GM12878 (cell line): ENCODE data around the gene DNAJC4. TPM values are rescaled to one million over a fixed set of nuclear protein-coding genes. Genes with fewer than 3 reads are reported as not detected.

Experiments used
- ATAC-seq: fragments of 200-7000 bp; cut with Tn5 transposase; 3 replicates; pipeline ENCODE4 v1.9.1; 2020; ENCODE audit warnings: mild to moderate bottlenecking, moderate library complexity
- BruUV-seq: library from RNA; stranded (reverse); fragments of 400-500 nt; replicated peaks from 2 replicates; lab custom pipeline; 2021; lab: Mats Ljungman, UMichigan
- CTCF ChIA-PET: fragments of 300-600 bp; sonication (Branson Sonifier 250); formaldehyde crosslinking; extraction: SDS; loops from one replicate; lab custom pipeline; 2021; ENCODE audit warnings: inconsistent platforms; lab: Yijun Ruan, JAX
- POLR2A ChIA-PET: fragments of 350-600 bp; formaldehyde crosslinking; extraction: SDS; loops from one replicate; lab custom pipeline; 2021; ENCODE audit warnings: inconsistent platforms; lab: Charles Lee
- RAD21 ChIA-PET: fragments of 300-600 bp; sonication (Branson Sonifier 250); formaldehyde crosslinking; loops from one replicate; lab custom pipeline; 2023; ENCODE audit warnings: antibody characterized with exemption; ENCODE audit not compliant: unreplicated experiment; lab: Charles Lee
- SMC1A ChIA-PET: fragments of 300-600 bp; sonication (Branson Sonifier 250); formaldehyde crosslinking; loops from one replicate; lab custom pipeline; 2023; ENCODE audit not compliant: unreplicated experiment, uncharacterized antibody; lab: Charles Lee
- DNase-seq: peaks from one replicate; pipeline ENCODE4 v3.0.0-alpha.2; 2011; ENCODE audit warnings: low read depth, low spot score
- FAIRE-seq: peaks from 3 replicates; lab custom pipeline; 2011; peaks lifted over from hg19 to GRCh38; lab: Jason Lieb, UNC
- H2AFZ ChIP-seq: 2 replicates; pipeline ENCODE4 v1.6.0; 2011; ENCODE audit warnings: low read depth, low read length, control low read depth; ENCODE audit not compliant: control insufficient read depth
- H3K27ac ChIP-seq: 2 replicates; pipeline ENCODE4 v1.5.1; 2011; ENCODE audit warnings: control low read depth; ENCODE audit not compliant: control insufficient read depth, insufficient read depth
- H3K27me3 ChIP-seq, 2 experiments: replicated peaks in 1 of 2; 2 replicates each; pipeline versions ENCODE4 v1.6.0 to v1.6.1; 2011; ENCODE audit warnings: low read length in 1 of 2; ENCODE audit not compliant: control insufficient read depth in 2 of 2, insufficient read depth in 2 of 2
- H3K36me3 ChIP-seq, 2 experiments: 2 replicates each; pipeline ENCODE4 v1.5.1; 2011; ENCODE audit warnings: low read length in 1 of 2; ENCODE audit not compliant: control insufficient read depth in 2 of 2, insufficient read depth in 2 of 2
- H3K4me1 ChIP-seq: 2 replicates; pipeline ENCODE4 v1.6.1; 2011; ENCODE audit warnings: mild to moderate bottlenecking, low read length, moderate library complexity, mixed read lengths; ENCODE audit not compliant: control insufficient read depth, insufficient read depth
- H3K4me2 ChIP-seq: 2 replicates; pipeline ENCODE4 v1.6.0; 2011; ENCODE audit warnings: control low read depth; ENCODE audit not compliant: control insufficient read depth, insufficient read depth
- H3K4me3 ChIP-seq: fragments of 200-600 bp; sonication (generic); 2 replicates; pipeline ENCODE4 v1.5.1; 2016
- H3K79me2 ChIP-seq: 2 replicates; pipeline ENCODE4 v1.6.0; 2011; ENCODE audit warnings: low read length; ENCODE audit not compliant: control insufficient read depth, insufficient read depth
- H3K9ac ChIP-seq: 2 replicates; pipeline ENCODE4 v1.8.0; 2011; ENCODE audit warnings: low read length, control low read depth, mixed read lengths; ENCODE audit not compliant: control insufficient read depth, insufficient read depth
- H3K9me3 ChIP-seq: replicated peaks from 3 replicates; pipeline ENCODE4 v1.5.1; 2011; ENCODE audit warnings: mild to moderate bottlenecking, low read length; ENCODE audit not compliant: control insufficient read depth, insufficient read depth
- H4K20me1 ChIP-seq: 2 replicates; pipeline ENCODE4 v1.6.0; 2011; ENCODE audit not compliant: control insufficient read depth, insufficient read depth
- GATAD2B ChIP-seq: fragments of 450-650 bp; conservative IDR thresholded peaks from 2 replicates; pipeline ENCODE4 v1.6.1; 2017; ENCODE audit warnings: low read depth, mild to moderate bottlenecking, moderate library complexity
- HCFC1 ChIP-seq: fragments of 150-350 bp; IDR thresholded peaks from 2 replicates; pipeline ENCODE4 v1.6.1; 2014; ENCODE audit warnings: low read length
- IKZF1 ChIP-seq: fragments of 450-650 bp; conservative IDR thresholded peaks from 2 replicates; pipeline ENCODE4 v1.6.1; 2017; ENCODE audit warnings: antibody characterized with exemption, mild to moderate bottlenecking
- KAT2A ChIP-seq: conservative IDR thresholded peaks from 2 replicates; pipeline ENCODE4 v1.6.1; 2011; ENCODE audit warnings: low read depth, low read length; ENCODE audit not compliant: control insufficient read depth
- MEF2B ChIP-seq: fragments of 450-650 bp; IDR thresholded peaks from 2 replicates; pipeline ENCODE4 v1.6.1; 2018; ENCODE audit warnings: mild to moderate bottlenecking, moderate library complexity; ENCODE audit not compliant: partially characterized antibody, poor library complexity, severe bottlenecking
- NBN ChIP-seq: fragments of 450-650 bp; IDR thresholded peaks from 2 replicates; pipeline ENCODE4 v1.6.1; 2016
- SIN3A ChIP-seq: IDR thresholded peaks from 2 replicates; pipeline ENCODE4 v1.6.1; 2012; ENCODE audit warnings: low read depth, low read length, improper control_type of control experiment
- SMAD1 ChIP-seq: fragments of 450-650 bp; IDR thresholded peaks from 2 replicates; pipeline ENCODE4 v1.6.1; 2018; ENCODE audit warnings: mild to moderate bottlenecking, low read depth; ENCODE audit not compliant: partially characterized antibody
- SMAD5 ChIP-seq: IDR thresholded peaks from 2 replicates; pipeline ENCODE4 v1.6.1; 2016; ENCODE audit warnings: antibody characterized with exemption, low read depth
- SMC3 ChIP-seq: IDR thresholded peaks from 2 replicates; pipeline ENCODE4 v1.6.1; 2011; ENCODE audit warnings: low read length, improper control_type of control experiment, borderline replicate concordance
- TCF7 ChIP-seq: IDR thresholded peaks from 2 replicates; pipeline ENCODE4 v1.6.1; 2014; ENCODE audit warnings: antibody characterized with exemption, borderline replicate concordance
- USF1 ChIP-seq: IDR thresholded peaks from 2 replicates; pipeline ENCODE4 v1.6.1; 2011; ENCODE audit warnings: borderline replicate concordance, low read depth, mild to moderate bottlenecking, moderate library complexity, mixed read lengths, low read length; ENCODE audit not compliant: insufficient read depth; ENCODE audit errors: extremely low read length
- ZNF217 ChIP-seq: fragments of 450-650 bp; IDR thresholded peaks from 2 replicates; pipeline ENCODE4 v1.6.1; 2017; ENCODE audit warnings: antibody characterized with exemption, mild to moderate bottlenecking
- ZNF384 ChIP-seq: IDR thresholded peaks from 2 replicates; pipeline ENCODE4 v1.6.1; 2012; ENCODE audit warnings: low read depth, mild to moderate bottlenecking, low read length, improper control_type of control experiment, borderline replicate concordance
- ZNF622 ChIP-seq: fragments of 450-650 bp; IDR thresholded peaks from 2 replicates; pipeline ENCODE4 v1.6.1; 2017; ENCODE audit warnings: mild to moderate bottlenecking, inconsistent platforms
- ZNF687 ChIP-seq: fragments of 450-650 bp; IDR thresholded peaks from 2 replicates; pipeline ENCODE4 v1.6.1; 2017; ENCODE audit warnings: mild to moderate bottlenecking, moderate library complexity
- ZZZ3 ChIP-seq: IDR thresholded peaks from 2 replicates; pipeline ENCODE4 v1.6.1; 2011; ENCODE audit warnings: low read depth; ENCODE audit not compliant: control insufficient read depth, insufficient read length
- WGBS: methylation state at CpG from one replicate; pipeline ENCODE4 v1.1.6; 2016; ENCODE audit warnings: low lambda C conversion rate; ENCODE audit not compliant: insufficient replicate concordance, insufficient coverage; ENCODE audit errors: missing lambda C conversion rate; 5-methylcytosine and 5-hydroxymethylcytosine counted together
- in situ Hi-C: fragments of 300-500 bp; cut with MboI; formaldehyde crosslinking; loops from 9 replicates; pipeline ENCODE4 v1.14.3; 2018; ENCODE audit warnings: mixed read lengths
- intact Hi-C: fragments of 100-400 bp; cut with micrococcal nuclease; formaldehyde crosslinking; loops from one replicate; pipeline ENCODE4 v1.14.2; 2022; ENCODE audit not compliant: unreplicated experiment
- polyA plus RNA-seq, 11 experiments: library from polyadenylated mRNA; depleted of rRNA in 4 of 11; unstranded in 6 of 11; stranded (reverse) in 5 of 11; fragments of >200 nt; fragmentation: Nextera tagmentation in 4 of 11; fragmentation: Illumina TruSeq in 1 of 11; extraction: Ambion mirVana in 4 of 11; extraction: Trizol in 1 of 11; gene quantifications; 1 replicate in 1 of 11; 2 replicates in 10 of 11; pipeline versions ENCODE4 v1.2.1 to v1.2.3, GENCODE V29; 2011 to 2016; ENCODE audit warnings: inconsistent platforms in 2 of 11, missing spikeins in 2 of 11, low read depth in 1 of 11
- total RNA-seq, 4 experiments: library from RNA; depleted of rRNA in 3 of 4; stranded (reverse); fragments of >200 nt in 3 of 4; fragmentation: Illumina TruSeq in 1 of 4; extraction: Trizol in 1 of 4; gene quantifications; 2 replicates each; pipeline versions ENCODE4 v1.2.1 to v1.2.3, GENCODE V29; 2013 to 2021

The DNAJC4 gene
- total and polyA plus RNA-seq, 10 of the 15 experiments (the other 5 are each of a cell fraction or from before 2014, with no cell fraction given): 3.7 to 64.9 (median 30.1) TPM

GRCh38 chr11:64204464-64204989, 25.8 kb upstream of the DNAJC4 start (continued):
- TF ChIP-seq ZNF687 (no peak), HCFC1 (no peak), SMC3 (peak; percentile 67; the same call in 1 of the 2 replicates)

GRCh38 chr11:64206457-64207255, 23.7 kb upstream of the DNAJC4 start, which contains the start of gene FERMT3:
TSS of gene FERMT3 (plus strand) at chr11:64206721. CDS start at chr11:64207365, 644 bp downstream.
- peak; percentile 18 for FAIRE-seq
- under 1% methylated on average over 26 of the region's 27 CpGs for WGBS
- in situ Hi-C loops (no loop called here), intact Hi-C loops (no loop called here)
- Histone ChIP-seq H3K4me2 (peak within 1 kb of the TSS; percentile 76), H3K36me3 (peaks cover 28 to 33% of the 10 kb centered on the region in 2 experiments), H3K4me1 (peaks cover 26% of the 10 kb centered on the region), H3K4me3 (peak within 1 kb of the TSS; percentile 74), H3K9ac (peak within 1 kb of the TSS; percentile 95), H3K9me3 (no peaks in the 10 kb centered on the region), H4K20me1 (no peaks in the 10 kb centered on the region), H3K27me3 (no peaks in the 10 kb centered on the region), H3K79me2 (peaks cover 39% of the 10 kb centered on the region), H3K27ac (peak within 1 kb of the TSS; percentile 98), H2AFZ (peak within 1 kb of the TSS; percentile 20)
- RAD21 ChIA-PET: interaction anchor here (0.6 to 6.6 kb wide), 16 partner anchors 9 to 125 kb away, joined by 3 to 125 read pairs (median 10); partner anchors contain the start of genes BAD, CATSPERZ, DNAJC4 and ESRRA
- CTCF ChIA-PET: interaction anchor here (0.9 to 9.7 kb wide), 21 partner anchors 12 to 242 kb away, joined by 3 to 238 read pairs (median 9); partner anchors contain the start of genes BAD, CATSPERZ, DNAJC4 and ESRRA
- TSS peak; percentile 58 for BruUV-seq
- POLR2A ChIA-PET: interaction anchor here (0.9 to 5.8 kb wide), 20 partner anchors 9 to 154 kb away, joined by 3 to 85 read pairs (median 12); partner anchors contain the start of genes BAD, CATSPERZ, CCDC88B and ESRRA
- peak; percentile 41 for DNase-seq
- peak; percentile 76 for ATAC-seq
- SMC1A ChIA-PET: interaction anchor here (0.7 to 5.5 kb wide), 19 partner anchors 9 to 125 kb away, joined by 3 to 98 read pairs (median 5); partner anchors contain the start of genes CATSPERZ, ESRRA, FKBP2 and NUDT22
- no peak for TF ChIP-seq KAT2A
- peak; percentile 43; the same call in 1 of the 2 replicates for TF ChIP-seq SMAD5
- TF ChIP-seq TCF7: no peak
- no peak for TF ChIP-seq ZZZ3
- TF ChIP-seq USF1: no peak
- TF ChIP-seq GATAD2B: 0 out of 2 replicates have a peak, but pooled peaks have one; percentile 24
- TF ChIP-seq SIN3A: no peak
- no peak for TF ChIP-seq SMAD1
- no peak for TF ChIP-seq ZNF384
- TF ChIP-seq NBN: peak; percentile 58; the same call in 1 of the 2 replicates
- TF ChIP-seq ZNF217: peak; percentile 43; the same call in 1 of the 2 replicates
- TF ChIP-seq ZNF622: no peak
- TF ChIP-seq MEF2B: peak; percentile 84
- TF ChIP-seq IKZF1: peak; percentile 60
